Hepatocyte (in vitro differentiated cells): ENCODE data around the gene DUSP14. TPM values are rescaled to one million over a fixed set of nuclear protein-coding genes. Genes with fewer than 3 reads are reported as not detected.

Source experiments
- DNase-seq: peaks from one replicate; pipeline ENCODE4 v3.0.0-alpha.2; 2016; ENCODE audit warnings: low spot score
- H2AFZ ChIP-seq: fragments of 200-600 bp; sonication (generic); 2 replicates; pipeline ENCODE4 v1.6.0; 2016; ENCODE audit warnings: antibody characterized with exemption, mild to moderate bottlenecking
- H3K27ac ChIP-seq: fragments of 200-600 bp; sonication (generic); 2 replicates; pipeline ENCODE4 v1.5.1; 2016; ENCODE audit warnings: mild to moderate bottlenecking
- H3K27me3 ChIP-seq: fragments of 200-600 bp; sonication (generic); 2 replicates; pipeline ENCODE4 v1.6.1; 2016
- H3K36me3 ChIP-seq: fragments of 200-600 bp; sonication (generic); replicated peaks from 2 replicates; pipeline ENCODE4 v1.5.1; 2016; ENCODE audit warnings: low read depth; ENCODE audit not compliant: insufficient read depth
- H3K4me1 ChIP-seq: fragments of 200-600 bp; sonication (generic); 2 replicates; pipeline ENCODE4 v1.5.1; 2016; ENCODE audit warnings: mild to moderate bottlenecking, moderate library complexity; ENCODE audit not compliant: insufficient read depth
- H3K4me2 ChIP-seq: fragments of 200-600 bp; sonication (generic); 2 replicates; pipeline ENCODE4 v1.6.0; 2016
- H3K4me3 ChIP-seq: fragments of 200-600 bp; sonication (generic); 2 replicates; pipeline ENCODE4 v1.5.1; 2016; ENCODE audit warnings: mild to moderate bottlenecking
- H3K79me2 ChIP-seq: fragments of 200-600 bp; sonication (generic); 2 replicates; pipeline ENCODE4 v1.6.0; 2017; ENCODE audit warnings: mild to moderate bottlenecking
- H3K9me2 ChIP-seq: fragments of 200-600 bp; sonication (generic); replicated peaks from 2 replicates; pipeline ENCODE4 v1.6.0; 2017; ENCODE audit warnings: mild to moderate bottlenecking; ENCODE audit not compliant: insufficient read depth
- H3K9me3 ChIP-seq: fragments of 200-600 bp; sonication (generic); 2 replicates; pipeline ENCODE4 v1.5.1; 2016; ENCODE audit warnings: low read depth, mild to moderate bottlenecking
- H4K20me1 ChIP-seq: fragments of 200-600 bp; sonication (generic); 2 replicates; pipeline ENCODE4 v1.6.0; 2016; ENCODE audit warnings: mild to moderate bottlenecking; ENCODE audit not compliant: insufficient read depth, poor library complexity, severe bottlenecking
- EZH2 ChIP-seq: fragments of 200-600 bp; sonication (generic); IDR thresholded peaks from 2 replicates; pipeline ENCODE4 v1.6.1; 2016; ENCODE audit warnings: antibody characterized with exemption, mild to moderate bottlenecking, borderline replicate concordance
- EZH2phosphoT487 ChIP-seq: fragments of 200-600 bp; sonication (generic); IDR thresholded peaks from one replicate; pipeline ENCODE4 v1.6.1; 2018; ENCODE audit warnings: antibody characterized with exemption, mild to moderate bottlenecking, low read depth, moderate library complexity; ENCODE audit not compliant: unreplicated experiment, severe bottlenecking
- WGBS: methylation state at CpG from one replicate; pipeline ENCODE4 v1.1.6; 2016; ENCODE audit warnings: low lambda C conversion rate; ENCODE audit errors: missing lambda C conversion rate; 5-methylcytosine and 5-hydroxymethylcytosine counted together
- polyA plus RNA-seq: library from polyadenylated mRNA; unstranded; fragments of >200 nt; fragmentation: Nextera tagmentation; extraction: Ambion mirVana; gene quantifications from 2 replicates; pipeline ENCODE4 v1.2.1, GENCODE V29; 2016
- total RNA-seq: library from RNA; depleted of rRNA; stranded (reverse); fragments of >200 nt; gene quantifications from 2 replicates; pipeline ENCODE4 v1.2.3, GENCODE V29; 2014
- TF ChIP-seq, protein P1 (sequence below): fragments of 200-600 bp; sonication (generic); IDR thresholded peaks from 2 replicates; pipeline ENCODE4 v1.5.1; 2016; ENCODE audit warnings: antibody characterized with exemption, mild to moderate bottlenecking; ENCODE audit not compliant: poor library complexity

DUSP14 gene
- total and polyA plus RNA-seq, 2 experiments from 2014 or later: 28.8 to 33.3 TPM

GRCh38 chr17:37541880-37542660, 52.4 kb downstream of the DUSP14 start:
- TF ChIP-seq EZH2phosphoT487 (no peak), EZH2 (no peak)
- TF ChIP-seq, protein P1, sequence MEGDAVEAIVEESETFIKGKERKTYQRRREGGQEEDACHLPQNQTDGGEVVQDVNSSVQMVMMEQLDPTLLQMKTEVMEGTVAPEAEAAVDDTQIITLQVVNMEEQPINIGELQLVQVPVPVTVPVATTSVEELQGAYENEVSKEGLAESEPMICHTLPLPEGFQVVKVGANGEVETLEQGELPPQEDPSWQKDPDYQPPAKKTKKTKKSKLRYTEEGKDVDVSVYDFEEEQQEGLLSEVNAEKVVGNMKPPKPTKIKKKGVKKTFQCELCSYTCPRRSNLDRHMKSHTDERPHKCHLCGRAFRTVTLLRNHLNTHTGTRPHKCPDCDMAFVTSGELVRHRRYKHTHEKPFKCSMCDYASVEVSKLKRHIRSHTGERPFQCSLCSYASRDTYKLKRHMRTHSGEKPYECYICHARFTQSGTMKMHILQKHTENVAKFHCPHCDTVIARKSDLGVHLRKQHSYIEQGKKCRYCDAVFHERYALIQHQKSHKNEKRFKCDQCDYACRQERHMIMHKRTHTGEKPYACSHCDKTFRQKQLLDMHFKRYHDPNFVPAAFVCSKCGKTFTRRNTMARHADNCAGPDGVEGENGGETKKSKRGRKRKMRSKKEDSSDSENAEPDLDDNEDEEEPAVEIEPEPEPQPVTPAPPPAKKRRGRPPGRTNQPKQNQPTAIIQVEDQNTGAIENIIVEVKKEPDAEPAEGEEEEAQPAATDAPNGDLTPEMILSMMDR: no peak
- Histone ChIP-seq H3K9me3 (no peaks in the 10 kb centered on the region), H3K27me3 (no peaks in the 10 kb centered on the region), H3K36me3 (peaks cover 4% of the 10 kb centered on the region), H2AFZ (no peak overlapping the region), H3K9me2 (no peaks in the 10 kb centered on the region), H3K4me2 (no peak overlapping the region), H3K4me1 (peaks cover 8% of the 10 kb centered on the region), H4K20me1 (no peaks in the 10 kb centered on the region), H3K27ac (no peak overlapping the region), H3K4me3 (no peak overlapping the region), H3K79me2 (peaks cover 25% of the 10 kb centered on the region)
- WGBS: 91% methylated on average over 9 of the region's 9 CpGs
- no peak for DNase-seq

- Histone ChIP-seq H3K4me1 (peaks cover 8% of the 10 kb centered on the region), H2AFZ (no peak overlapping the region), H3K27ac (peak overlapping the region; percentile 12), H4K20me1 (peaks cover 4% of the 10 kb centered on the region), H3K36me3 (peaks cover 4% of the 10 kb centered on the region), H3K9me2 (no peaks in the 10 kb centered on the region), H3K4me3 (no peak overlapping the region), H3K27me3 (no peaks in the 10 kb centered on the region), H3K9me3 (no peaks in the 10 kb centered on the region), H3K79me2 (peaks cover 25% of the 10 kb centered on the region), H3K4me2 (no peak overlapping the region)
- WGBS: 75% methylated on average over 2 of the region's 2 CpGs
- DNase-seq: no peak
- TF ChIP-seq EZH2 (no peak), EZH2phosphoT487 (no peak)
- TF ChIP-seq, protein P1: no peak
These were observed 54.0 kb downstream of the DUSP14 start for GRCh38 chr17:37543637-37544052.

- peaks cover 42% of the 10 kb centered on the region for H3K79me2 ChIP-seq
- H4K20me1 ChIP-seq: peaks cover 7% of the 10 kb centered on the region
- peaks cover 8% of the 10 kb centered on the region for H3K4me1 ChIP-seq
- DNase-seq: no peak
- no peak overlapping the region for H3K4me3 ChIP-seq
- H3K4me2 ChIP-seq: peak overlapping the region; percentile 2
- no peak overlapping the region for H3K27ac ChIP-seq
- no peaks in the 10 kb centered on the region for H3K9me3 ChIP-seq
- H3K9me2 ChIP-seq: no peaks in the 10 kb centered on the region
- H3K27me3 ChIP-seq: no peaks in the 10 kb centered on the region
- TF ChIP-seq EZH2 (no peak), EZH2phosphoT487 (no peak)
- TF ChIP-seq, protein P1: no peak
- WGBS: 91% methylated on average over 2 of the region's 2 CpGs
- H3K36me3 ChIP-seq: no peaks in the 10 kb centered on the region
- H2AFZ ChIP-seq: no peak overlapping the region
These were observed 55.8 kb downstream of the DUSP14 start for GRCh38 chr17:37545486-37545885.
